Measurements from ENCODE around the gene MIS12. TPM values are rescaled to one million over a fixed set of nuclear protein-coding genes. Genes with fewer than 3 reads are reported as not detected.

The MIS12 gene
- total RNA-seq, 1 experiment from 2014 or later = 22.6 TPM

DNA sequence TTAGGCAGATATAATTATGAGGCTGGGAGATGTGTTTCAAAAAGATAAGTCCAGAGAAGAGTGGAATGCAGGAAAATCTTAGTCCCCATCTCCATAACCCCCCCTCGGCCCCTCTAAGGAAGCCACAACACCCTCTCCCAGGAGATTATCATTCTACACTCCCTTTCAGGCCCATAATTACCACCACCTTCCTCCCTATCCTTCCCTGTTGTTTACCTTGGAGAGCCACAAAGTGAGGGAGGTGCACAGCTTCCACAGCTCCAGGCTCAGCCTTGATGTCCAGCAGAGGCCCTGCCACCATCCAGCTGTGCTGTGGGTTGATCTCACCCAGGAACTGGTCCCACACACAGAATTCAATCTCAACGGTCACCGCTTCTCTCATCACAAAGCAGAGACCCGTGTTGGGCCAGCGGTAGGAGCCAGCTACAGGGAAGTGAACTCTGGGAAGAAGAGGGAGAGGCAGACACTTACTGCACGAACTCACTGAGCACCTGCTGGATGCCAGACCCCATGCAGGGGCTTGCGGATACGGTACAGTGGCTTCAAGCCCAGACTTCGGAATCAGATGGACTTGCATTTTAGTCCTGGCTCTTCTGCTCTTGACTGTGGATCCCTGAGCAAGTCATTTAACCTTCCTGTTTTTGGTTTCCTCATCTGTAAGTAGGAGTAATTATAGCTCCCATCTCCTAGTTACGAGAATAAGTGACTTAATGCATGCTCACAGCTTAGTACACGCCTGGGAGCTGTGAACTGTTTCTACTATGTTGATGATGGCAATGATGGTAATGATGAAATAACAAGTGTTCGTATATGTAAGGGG is 44.1 kb downstream of the MIS12 start:
- no peak overlapping the region for H3K4me3 Mint-ChIP-seq
- no peak for ATAC-seq
- ChIA-PET POLR2A (no interaction called here), CTCF (no interaction called here)
- no peaks in the 10 kb centered on the region for H3K4me1 Mint-ChIP-seq
- TF ChIP-seq, protein P1, sequence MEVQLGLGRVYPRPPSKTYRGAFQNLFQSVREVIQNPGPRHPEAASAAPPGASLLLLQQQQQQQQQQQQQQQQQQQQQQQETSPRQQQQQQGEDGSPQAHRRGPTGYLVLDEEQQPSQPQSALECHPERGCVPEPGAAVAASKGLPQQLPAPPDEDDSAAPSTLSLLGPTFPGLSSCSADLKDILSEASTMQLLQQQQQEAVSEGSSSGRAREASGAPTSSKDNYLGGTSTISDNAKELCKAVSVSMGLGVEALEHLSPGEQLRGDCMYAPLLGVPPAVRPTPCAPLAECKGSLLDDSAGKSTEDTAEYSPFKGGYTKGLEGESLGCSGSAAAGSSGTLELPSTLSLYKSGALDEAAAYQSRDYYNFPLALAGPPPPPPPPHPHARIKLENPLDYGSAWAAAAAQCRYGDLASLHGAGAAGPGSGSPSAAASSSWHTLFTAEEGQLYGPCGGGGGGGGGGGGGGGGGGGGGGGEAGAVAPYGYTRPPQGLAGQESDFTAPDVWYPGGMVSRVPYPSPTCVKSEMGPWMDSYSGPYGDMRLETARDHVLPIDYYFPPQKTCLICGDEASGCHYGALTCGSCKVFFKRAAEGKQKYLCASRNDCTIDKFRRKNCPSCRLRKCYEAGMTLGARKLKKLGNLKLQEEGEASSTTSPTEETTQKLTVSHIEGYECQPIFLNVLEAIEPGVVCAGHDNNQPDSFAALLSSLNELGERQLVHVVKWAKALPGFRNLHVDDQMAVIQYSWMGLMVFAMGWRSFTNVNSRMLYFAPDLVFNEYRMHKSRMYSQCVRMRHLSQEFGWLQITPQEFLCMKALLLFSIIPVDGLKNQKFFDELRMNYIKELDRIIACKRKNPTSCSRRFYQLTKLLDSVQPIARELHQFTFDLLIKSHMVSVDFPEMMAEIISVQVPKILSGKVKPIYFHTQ (CRISPR knock-in tag; IDR thresholded peaks at IDR 0.05) = no peak
- TF ChIP-seq USF1 (CRISPR knock-in tag; IDR thresholded peaks at IDR 0.05) = no peak
- no peak for TF ChIP-seq TCF7 (CRISPR knock-in tag; IDR thresholded peaks at IDR 0.05; ENCODE audit: low read depth)
- TF ChIP-seq SMAD4 (CRISPR knock-in tag; IDR thresholded peaks at IDR 0.05) = no peak
- DNase-seq (ENCODE audit: low spot score) = no peak
- no peaks in the 10 kb centered on the region for H3K9me3 Mint-ChIP-seq
- H3K27me3 Mint-ChIP-seq (ENCODE audit: low read depth) = no peaks in the 10 kb centered on the region; the same call in 1 of the 2 replicates
- H3K36me3 Mint-ChIP-seq = no peaks in the 10 kb centered on the region
- no peak overlapping the region for H3K27ac Mint-ChIP-seq

DNA sequence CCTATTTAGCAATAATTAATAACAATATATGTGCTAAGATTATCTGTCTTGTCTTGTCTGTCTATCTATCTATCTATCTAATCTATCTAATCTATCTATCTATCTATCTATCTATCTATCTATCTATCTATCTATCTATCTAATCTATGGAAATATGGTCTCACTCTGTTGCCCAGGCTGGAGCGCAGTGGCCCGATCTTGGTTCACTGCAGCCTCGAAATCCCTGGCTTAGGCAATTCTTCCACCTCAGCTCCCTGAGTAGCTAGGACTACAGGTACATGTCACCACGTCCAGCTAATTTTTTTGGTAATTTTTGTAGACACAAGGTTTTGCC is 44.7 kb downstream of the MIS12 start:
- DNase-seq (ENCODE audit: low spot score) = no peak
- H3K27me3 Mint-ChIP-seq (ENCODE audit: low read depth) = no peaks in the 10 kb centered on the region; the same call in 1 of the 2 replicates
- H3K27ac Mint-ChIP-seq = no peak overlapping the region
- H3K9me3 Mint-ChIP-seq = no peaks in the 10 kb centered on the region
- CTCF ChIA-PET = no interaction called here
- H3K4me1 Mint-ChIP-seq = no peaks in the 10 kb centered on the region
- H3K36me3 Mint-ChIP-seq = no peaks in the 10 kb centered on the region
- POLR2A ChIA-PET = no interaction called here
- ATAC-seq = no peak
- TF ChIP-seq NR1H2 (CRISPR knock-in tag; IDR thresholded peaks at IDR 0.05) = no peak
- no peak for TF ChIP-seq NFYB (CRISPR knock-in tag; conservative IDR thresholded peaks at IDR 0.05; ENCODE audit: low read depth)
- TF ChIP-seq ZNF232 (CRISPR knock-in tag; IDR thresholded peaks at IDR 0.05) = no peak
- no peak for TF ChIP-seq E2F4 (CRISPR knock-in tag; IDR thresholded peaks at IDR 0.05; ENCODE audit: borderline replicate concordance, low read depth)
- TF ChIP-seq FOXP4 (CRISPR knock-in tag; IDR thresholded peaks at IDR 0.05) = no peak
- TF ChIP-seq HMGA2 (CRISPR knock-in tag; IDR thresholded peaks at IDR 0.05) = no peak
- TF ChIP-seq TEAD4 (CRISPR knock-in tag; IDR thresholded peaks at IDR 0.05) = no peak
- no peak for TF ChIP-seq CDX4 (CRISPR knock-in tag; IDR thresholded peaks at IDR 0.05; ENCODE audit: borderline replicate concordance)
- no peak for TF ChIP-seq MXD4 (CRISPR knock-in tag; IDR thresholded peaks at IDR 0.05; ENCODE audit: borderline replicate concordance)
- H3K4me3 Mint-ChIP-seq = no peak overlapping the region

- Mint-ChIP-seq H3K4me1 (no peaks in the 10 kb centered on the region), H3K4me3 (no peak overlapping the region), H3K36me3 (no peaks in the 10 kb centered on the region), H3K27me3 (ENCODE audit: low read depth) (no peaks in the 10 kb centered on the region; the same call in 1 of the 2 replicates), H3K27ac (no peak overlapping the region), H3K9me3 (no peaks in the 10 kb centered on the region)
- POLR2A ChIA-PET = no interaction called here
- CTCF ChIA-PET = interaction anchor here (1.8 kb wide), 1 partner anchor 10 kb away, joined by 6 read pairs; no protein-coding TSS in a partner anchor
- DNase-seq (ENCODE audit: low spot score) (no peak), ATAC-seq (no peak)
- TF ChIP-seq USF1 (CRISPR knock-in tag; IDR thresholded peaks at IDR 0.05) = no peak
- no peak for TF ChIP-seq AFF4 (CRISPR knock-in tag; IDR thresholded peaks at IDR 0.05; ENCODE audit: borderline replicate concordance)
- no peak for TF ChIP-seq IRF2 (CRISPR knock-in tag; IDR thresholded peaks at IDR 0.05; ENCODE audit: borderline replicate concordance, low read depth)
- TF ChIP-seq ZNF396 (CRISPR knock-in tag; IDR thresholded peaks at IDR 0.05; ENCODE audit: borderline replicate concordance) = no peak
- no peak for TF ChIP-seq PRRX2 (CRISPR knock-in tag; IDR thresholded peaks at IDR 0.05)
- TF ChIP-seq ZNF423 (CRISPR knock-in tag; IDR thresholded peaks at IDR 0.05) = no peak
- no peak for TF ChIP-seq JAZF1 (CRISPR knock-in tag; IDR thresholded peaks at IDR 0.05)
Measured at GRCh38 chr17:5532581-5532980, 46.2 kb downstream of the MIS12 start.
